HG03460 (cell line): ENCODE measurements around the gene CIROP.

Experiments
- ATAC-seq: cut with Tn5 transposase; IDR thresholded peaks from one replicate; pipeline ENCODE4 v1.9.1; 2021; ENCODE audit not compliant: unreplicated experiment

Gene CIROP

GRCh38 chr14:23054000-23054811 is 50.6 kb downstream of the CIROP start:
- no peak for ATAC-seq

DNA sequence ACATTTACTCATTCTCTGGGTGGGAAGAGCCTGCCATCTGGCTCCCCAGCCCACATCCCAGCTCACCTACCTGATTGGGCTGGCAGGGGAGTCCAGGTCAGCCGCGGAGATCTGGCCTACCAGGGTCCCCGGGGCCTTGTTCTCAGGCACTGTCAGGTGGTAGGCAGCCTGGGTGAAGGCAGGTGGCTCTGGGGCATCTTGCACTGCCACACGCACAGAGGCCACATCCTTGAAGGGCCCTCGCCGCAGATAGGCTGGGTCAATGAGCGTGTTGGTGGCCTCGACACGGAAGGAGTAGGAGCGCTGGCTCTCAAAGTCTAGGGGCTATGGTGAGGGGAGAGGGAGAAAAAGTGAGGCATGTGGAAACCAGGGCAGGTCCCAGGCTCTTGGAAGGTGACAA is 51.4 kb downstream of the CIROP start:
- no peak for ATAC-seq

- ATAC-seq: no peak
Measured at GRCh38 chr14:23052671-23053070, 52.1 kb downstream of the CIROP start.

- ATAC-seq: no peak
Measured at GRCh38 chr14:23052182-23052623, 52.6 kb downstream of the CIROP start.

- no peak for ATAC-seq
Measured at GRCh38 chr14:23051141-23052057, 53.4 kb downstream of the CIROP start.
